Measurements from ENCODE around the gene SLCO4A1. TPM values are rescaled to one million over a fixed set of nuclear protein-coding genes. Genes with fewer than 3 reads are reported as not detected.

Gene SLCO4A1
- total and polyA plus RNA-seq, 4 experiments from 2014 or later: 0.49 to 0.99 (median 0.97) TPM; not detected in 1

- Mint-ChIP-seq H3K27ac (no peak overlapping the region), H3K4me3 (no peak overlapping the region), H3K4me1 (peaks cover 2 to 12% (median 9%) of the 10 kb centered on the region in 4 donors), H3K36me3 (no peaks in the 10 kb centered on the region), H3K27me3 (peaks cover 7 to 10% of the 10 kb centered on the region in 2 donors), H3K9me3 (no peaks in the 10 kb centered on the region)
- H3K36me3 ChIP-seq (ENCODE audit: insufficient read depth, low read length): no peaks in the 10 kb centered on the region
- no peak for DNase-seq
- peaks cover 8% of the 10 kb centered on the region for H3K4me1 ChIP-seq (ENCODE audit: insufficient read depth, low read length)
- no peak overlapping the region for H3K4me3 ChIP-seq (ENCODE audit: low read length in 2 of 2)
- intact Hi-C loops (cut with micrococcal nuclease): no loop called here
- ChIA-PET POLR2A (ENCODE audit: partially characterized antibody) (interaction anchor here (0.7 to 1.9 kb wide), 4 partner anchors 36 to 120 kb away, joined by 3 to 6 read pairs (median 4); no protein-coding TSS in a partner anchor), CTCF (ENCODE audit: partially characterized antibody) (no interaction called here)
- H3K9me3 ChIP-seq (ENCODE audit: control insufficient read depth in 1 of 2, low read length in 2 of 2): no peaks in the 10 kb centered on the region
- H3K27ac ChIP-seq (ENCODE audit: low read depth, low read length): no peak overlapping the region
- peaks cover 7% of the 10 kb centered on the region for H3K27me3 ChIP-seq (ENCODE audit: insufficient read depth, low read length)
Measured at GRCh38 chr20:62704341-62704948, 62.1 kb downstream of the SLCO4A1 start.

- CTCF ChIA-PET (ENCODE audit: partially characterized antibody): no interaction called here
- no peak overlapping the region for H3K27ac ChIP-seq (ENCODE audit: low read depth, low read length)
- Mint-ChIP-seq H3K27ac (no peak overlapping the region), H3K36me3 (no peaks in the 10 kb centered on the region), H3K4me1 (peaks cover 2 to 22% (median 11%) of the 10 kb centered on the region in 4 donors), H3K4me3 (no peak overlapping the region), H3K9me3 (no peaks in the 10 kb centered on the region), H3K27me3 (peaks cover 12 to 17% of the 10 kb centered on the region in 2 donors)
- DNase-seq: no peak
- POLR2A ChIA-PET (ENCODE audit: partially characterized antibody): interaction anchor here (1.8 kb wide), 1 partner anchor 34 kb away, joined by 7 read pairs; no protein-coding TSS in a partner anchor
- no peak overlapping the region for H3K4me3 ChIP-seq (ENCODE audit: low read length in 2 of 2)
- H3K36me3 ChIP-seq (ENCODE audit: insufficient read depth, low read length): no peaks in the 10 kb centered on the region
- H3K9me3 ChIP-seq (ENCODE audit: control insufficient read depth in 1 of 2, low read length in 2 of 2): no peaks in the 10 kb centered on the region
- peaks cover 15% of the 10 kb centered on the region for H3K27me3 ChIP-seq (ENCODE audit: insufficient read depth, low read length)
- intact Hi-C loops (cut with micrococcal nuclease): no loop called here
- H3K4me1 ChIP-seq (ENCODE audit: insufficient read depth, low read length): peaks cover 8% of the 10 kb centered on the region
Measured at GRCh38 chr20:62705627-62706026, 63.3 kb downstream of the SLCO4A1 start.

DNA sequence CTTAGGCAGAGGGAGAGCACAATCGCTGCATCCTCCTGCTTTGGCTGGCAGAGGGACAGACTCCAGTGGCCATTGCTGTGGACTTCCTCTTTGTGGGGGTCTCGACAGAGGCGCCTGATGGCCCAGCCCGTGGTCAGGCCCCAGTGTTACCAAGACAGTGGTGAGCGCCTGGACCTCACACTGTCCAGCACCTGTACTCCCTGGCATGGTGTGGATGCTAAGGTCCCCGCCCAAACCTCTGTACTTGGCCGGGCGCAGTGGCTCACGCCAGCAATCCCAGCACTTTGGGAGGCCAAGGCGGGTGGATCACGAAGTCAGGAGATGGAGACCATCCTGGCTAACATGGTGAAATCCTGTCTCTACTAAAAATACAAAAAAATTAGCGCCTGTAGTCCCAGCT lies 64.0 kb downstream of the SLCO4A1 start:
- Mint-ChIP-seq H3K27me3 (peaks cover 12 to 17% of the 10 kb centered on the region in 2 donors), H3K4me3 (no peak overlapping the region), H3K9me3 (no peaks in the 10 kb centered on the region), H3K4me1 (peaks cover 2 to 22% (median 11%) of the 10 kb centered on the region in 4 donors), H3K27ac (no peak overlapping the region), H3K36me3 (no peaks in the 10 kb centered on the region)
- CTCF ChIA-PET (ENCODE audit: partially characterized antibody): no interaction called here
- Histone ChIP-seq H3K36me3 (ENCODE audit: insufficient read depth, low read length) (no peaks in the 10 kb centered on the region), H3K27me3 (ENCODE audit: insufficient read depth, low read length) (peaks cover 19% of the 10 kb centered on the region), H3K27ac (ENCODE audit: low read depth, low read length) (no peak overlapping the region), H3K4me3 (ENCODE audit: low read length in 2 of 2) (no peak overlapping the region), H3K4me1 (ENCODE audit: insufficient read depth, low read length) (peaks cover 8% of the 10 kb centered on the region), H3K9me3 (ENCODE audit: control insufficient read depth in 1 of 2, low read length in 2 of 2) (no peaks in the 10 kb centered on the region)
- POLR2A ChIA-PET (ENCODE audit: partially characterized antibody): interaction anchor here (1.8 kb wide), 1 partner anchor 33 kb away, joined by 7 read pairs; no protein-coding TSS in a partner anchor
- intact Hi-C loops (cut with micrococcal nuclease): no loop called here
- no peak for DNase-seq

DNA sequence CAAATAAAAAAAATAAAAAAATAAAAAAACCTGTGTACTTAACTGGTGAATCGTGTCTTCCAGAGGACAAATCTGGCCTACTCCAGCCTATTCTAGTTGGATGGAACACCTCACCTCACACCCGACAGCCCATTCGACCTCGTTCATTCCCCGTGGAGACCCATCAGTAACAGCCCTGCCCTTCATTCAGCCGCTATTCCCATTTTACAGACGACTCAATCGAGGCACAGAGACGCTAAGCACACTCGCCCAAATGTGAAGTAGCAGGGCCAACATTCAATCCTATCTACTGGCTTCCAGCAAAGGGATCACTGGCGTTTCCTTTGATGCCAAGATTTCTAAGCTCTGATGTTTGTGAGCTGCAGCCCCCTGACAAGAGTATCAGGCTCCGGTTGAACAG lies 64.6 kb downstream of the SLCO4A1 start:
- Mint-ChIP-seq H3K36me3 (no peaks in the 10 kb centered on the region), H3K4me1 (peaks cover 2 to 22% (median 11%) of the 10 kb centered on the region in 4 donors), H3K27me3 (peaks cover 12 to 17% of the 10 kb centered on the region in 2 donors), H3K4me3 (no peak overlapping the region), H3K9me3 (no peaks in the 10 kb centered on the region), H3K27ac (no peak overlapping the region)
- Histone ChIP-seq H3K27me3 (ENCODE audit: insufficient read depth, low read length) (peaks cover 19% of the 10 kb centered on the region), H3K4me3 (ENCODE audit: low read length in 2 of 2) (no peak overlapping the region), H3K36me3 (ENCODE audit: insufficient read depth, low read length) (no peaks in the 10 kb centered on the region), H3K4me1 (ENCODE audit: insufficient read depth, low read length) (peaks cover 8% of the 10 kb centered on the region), H3K9me3 (ENCODE audit: control insufficient read depth in 1 of 2, low read length in 2 of 2) (no peaks in the 10 kb centered on the region), H3K27ac (ENCODE audit: low read depth, low read length) (no peak overlapping the region)
- ChIA-PET CTCF (ENCODE audit: partially characterized antibody) (no interaction called here), POLR2A (ENCODE audit: partially characterized antibody) (interaction anchor here (1.8 kb wide), 1 partner anchor 33 kb away, joined by 7 read pairs; no protein-coding TSS in a partner anchor)
- intact Hi-C loops (cut with micrococcal nuclease): no loop called here
- no peak for DNase-seq

DNA sequence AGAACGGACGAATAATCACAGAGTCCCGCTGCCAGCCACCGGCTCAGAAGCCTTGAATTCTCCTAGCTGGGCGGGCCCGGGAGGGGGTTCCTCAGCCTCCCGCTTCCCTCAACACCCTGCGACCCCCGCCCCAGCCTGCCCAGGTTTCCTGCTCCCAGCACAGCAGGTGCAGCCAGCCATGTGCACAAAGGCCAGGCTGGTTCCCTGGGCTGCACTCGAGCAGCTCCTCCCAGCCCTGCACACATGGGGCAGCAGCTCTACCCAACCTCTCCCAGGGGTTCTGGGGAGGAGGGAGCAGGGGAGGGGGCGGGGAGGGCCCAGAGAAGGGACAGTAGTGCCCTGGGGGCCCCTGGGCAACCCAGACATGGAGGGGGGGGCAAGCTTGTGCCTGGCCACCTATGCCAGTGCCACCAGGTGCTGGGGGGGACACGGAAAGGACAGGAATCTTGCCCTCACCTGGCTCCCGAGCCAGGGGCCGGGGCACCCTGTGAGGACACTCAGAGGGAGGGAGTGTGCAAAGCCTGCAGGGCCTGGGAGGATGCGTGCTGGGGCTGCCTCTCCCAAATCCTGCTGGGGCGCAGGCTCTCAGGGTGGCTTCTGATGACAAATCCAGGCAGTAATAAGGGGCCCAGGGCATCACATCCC lies 65.1 kb downstream of the SLCO4A1 start:
- Histone ChIP-seq H3K4me3 (ENCODE audit: low read length in 2 of 2) (no peak overlapping the region), H3K4me1 (ENCODE audit: insufficient read depth, low read length) (peaks cover 8% of the 10 kb centered on the region), H3K36me3 (ENCODE audit: insufficient read depth, low read length) (no peaks in the 10 kb centered on the region), H3K27ac (ENCODE audit: low read depth, low read length) (no peak overlapping the region), H3K9me3 (ENCODE audit: control insufficient read depth in 1 of 2, low read length in 2 of 2) (no peaks in the 10 kb centered on the region), H3K27me3 (ENCODE audit: insufficient read depth, low read length) (peaks cover 19% of the 10 kb centered on the region)
- intact Hi-C loops (cut with micrococcal nuclease): no loop called here
- Mint-ChIP-seq H3K4me1 (peaks cover 2 to 22% (median 11%) of the 10 kb centered on the region in 4 donors), H3K4me3 (peak overlapping the region in 1 of 8 donors; percentile 79), H3K36me3 (no peaks in the 10 kb centered on the region), H3K27ac (no peak overlapping the region), H3K27me3 (peaks cover 12 to 17% of the 10 kb centered on the region in 2 donors), H3K9me3 (no peaks in the 10 kb centered on the region)
- ChIA-PET POLR2A (ENCODE audit: partially characterized antibody) (interaction anchor here (1.5 to 1.8 kb wide), 2 partner anchors 32 to 33 kb away, joined by 4 to 7 read pairs; no protein-coding TSS in a partner anchor), CTCF (ENCODE audit: partially characterized antibody) (no interaction called here)
- no peak for DNase-seq

GRCh38 chr20:62707921-62708521 lies 65.7 kb downstream of the SLCO4A1 start:
- peaks cover 8% of the 10 kb centered on the region for H3K4me1 ChIP-seq (ENCODE audit: insufficient read depth, low read length)
- Mint-ChIP-seq H3K36me3 (no peaks in the 10 kb centered on the region), H3K27ac (no peak overlapping the region), H3K4me3 (peak overlapping the region in 7 of 8 donors; percentile 27 to 79 (median 56)), H3K27me3 (peaks cover 12 to 17% of the 10 kb centered on the region in 2 donors), H3K9me3 (no peaks in the 10 kb centered on the region), H3K4me1 (peaks cover 2 to 22% (median 11%) of the 10 kb centered on the region in 4 donors)
- H3K9me3 ChIP-seq (ENCODE audit: control insufficient read depth in 1 of 2, low read length in 2 of 2): no peaks in the 10 kb centered on the region
- H3K27me3 ChIP-seq (ENCODE audit: insufficient read depth, low read length): peaks cover 19% of the 10 kb centered on the region
- H3K36me3 ChIP-seq (ENCODE audit: insufficient read depth, low read length): no peaks in the 10 kb centered on the region
- peak overlapping the region in 1 of 2 donors; percentile 6 for H3K4me3 ChIP-seq (ENCODE audit: low read length in 2 of 2)
- DNase-seq: no peak
- CTCF ChIA-PET (ENCODE audit: partially characterized antibody): no interaction called here
- H3K27ac ChIP-seq (ENCODE audit: low read depth, low read length): no peak overlapping the region
- intact Hi-C loops (cut with micrococcal nuclease): no loop called here
- POLR2A ChIA-PET (ENCODE audit: partially characterized antibody): interaction anchor here (1.5 kb wide), 1 partner anchor 32 kb away, joined by 4 read pairs; no protein-coding TSS in a partner anchor
